Measurements from ENCODE around the gene SLC39A6.
"Not testable (repeated sequence)": the region's sequence is repeated elsewhere in the genome, so short reads cannot be mapped to it uniquely, and the experiment has no call there.

Gene SLC39A6

DNA sequence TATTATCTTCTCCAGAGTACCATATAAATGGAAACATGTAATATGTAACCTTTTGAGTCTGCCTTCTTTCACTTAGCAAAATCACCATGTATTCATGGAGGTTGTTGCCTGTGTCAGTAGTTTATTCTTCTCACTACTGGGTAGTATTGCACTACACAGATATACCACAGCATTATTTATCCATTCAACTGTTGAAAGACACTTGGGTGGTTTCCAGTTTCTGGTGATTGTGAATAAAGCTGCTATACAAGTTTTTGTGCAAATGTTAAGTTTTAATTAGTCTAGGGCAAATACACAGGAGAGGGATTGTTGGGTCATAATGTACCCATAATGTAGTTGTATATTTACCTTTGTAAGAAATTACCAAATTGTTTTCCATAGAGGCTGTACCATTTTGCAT lies 32.2 kb downstream of the SLC39A6 start:
- DNase-seq (ENCODE audit: low spot score), result no peak

DNA sequence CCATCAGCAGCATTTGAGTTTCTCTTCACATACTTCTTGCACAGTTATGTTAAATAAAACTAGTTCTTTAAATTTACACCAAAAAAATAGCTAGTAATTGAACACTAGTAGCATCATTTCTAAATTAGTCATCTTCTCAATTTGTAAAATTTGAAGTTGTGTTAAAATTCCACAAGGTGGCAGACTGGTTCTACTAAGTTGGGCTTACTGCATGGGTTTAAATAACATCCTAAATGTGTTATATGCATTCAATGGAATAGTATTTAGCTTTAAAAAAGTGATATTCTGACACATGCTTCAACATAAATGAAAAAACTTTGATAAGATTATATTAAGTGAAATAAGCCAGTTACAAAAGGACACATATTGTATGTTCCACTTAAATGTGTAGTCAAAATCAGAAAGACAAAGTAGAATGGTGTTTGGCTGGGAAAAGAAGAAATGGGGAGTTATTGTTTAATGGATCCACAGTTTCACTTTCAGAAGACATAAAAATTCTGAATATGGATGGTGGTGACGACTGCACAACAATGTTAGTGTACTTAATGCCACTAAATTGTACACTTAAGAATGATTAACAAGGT lies 33.1 kb downstream of the SLC39A6 start:
- peak; percentile 51 for DNase-seq (ENCODE audit: low spot score)

GRCh38 chr18:36094431-36094830 lies 34.7 kb downstream of the SLC39A6 start:
- no peak for DNase-seq (ENCODE audit: low spot score)

GRCh38 chr18:36092116-36092515 lies 37.0 kb downstream of the SLC39A6 start:
- not testable (repeated sequence) for DNase-seq (ENCODE audit: low spot score)

GRCh38 chr18:36089001-36089400 lies 40.1 kb downstream of the SLC39A6 start:
- no peak for DNase-seq (ENCODE audit: low spot score)

DNA sequence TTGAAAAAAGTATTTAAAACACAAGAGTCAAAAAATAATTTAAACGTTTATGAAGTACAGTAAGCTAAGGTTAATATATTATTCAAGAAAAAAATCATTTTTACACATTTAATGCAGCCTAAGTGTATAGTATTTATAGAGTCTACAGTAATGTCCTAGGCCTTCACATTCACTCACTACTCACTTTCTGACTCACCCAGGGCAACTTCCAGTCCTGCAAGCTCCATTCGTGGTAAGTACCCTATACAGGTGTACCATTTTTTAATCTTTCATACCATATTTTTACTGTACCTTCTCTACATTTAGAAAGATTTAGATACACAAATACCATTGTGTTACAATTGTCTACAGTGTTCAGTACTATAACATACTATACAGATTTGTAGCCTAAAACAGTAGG lies 40.9 kb downstream of the SLC39A6 start:
- no peak for DNase-seq (ENCODE audit: low spot score)

GRCh38 chr18:36086186-36086585 lies 43.0 kb downstream of the SLC39A6 start:
- DNase-seq (ENCODE audit: low spot score), result no peak

GRCh38 chr18:36085195-36085594 lies 43.9 kb downstream of the SLC39A6 start:
- DNase-seq (ENCODE audit: low spot score), result no peak

GRCh38 chr18:36083729-36084128 lies 45.4 kb downstream of the SLC39A6 start:
- DNase-seq (ENCODE audit: low spot score), result no peak

DNA sequence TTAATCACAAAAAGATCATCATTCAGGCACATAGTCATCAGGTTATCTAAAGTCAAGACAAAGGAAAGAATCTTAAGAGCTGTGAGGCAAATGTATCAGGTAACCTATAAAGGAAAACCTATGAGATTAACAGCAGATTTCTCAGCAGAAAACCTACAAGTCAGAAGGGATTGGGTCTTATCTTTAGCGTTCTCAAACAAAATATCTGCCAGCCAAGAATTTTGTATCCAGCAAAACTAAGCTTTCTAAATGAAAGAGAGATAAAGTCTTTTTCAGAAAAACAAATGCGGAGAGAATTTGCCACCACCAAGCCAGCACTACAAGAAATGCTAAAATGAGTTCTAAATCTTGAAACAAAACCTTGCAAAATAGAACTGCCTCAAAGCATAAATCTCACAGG lies 48.0 kb downstream of the SLC39A6 start:
- DNase-seq (ENCODE audit: low spot score), result not testable (repeated sequence)

GRCh38 chr18:36078751-36079529 lies 50.2 kb downstream of the SLC39A6 start:
- DNase-seq (ENCODE audit: low spot score), result peak; percentile 25

DNA sequence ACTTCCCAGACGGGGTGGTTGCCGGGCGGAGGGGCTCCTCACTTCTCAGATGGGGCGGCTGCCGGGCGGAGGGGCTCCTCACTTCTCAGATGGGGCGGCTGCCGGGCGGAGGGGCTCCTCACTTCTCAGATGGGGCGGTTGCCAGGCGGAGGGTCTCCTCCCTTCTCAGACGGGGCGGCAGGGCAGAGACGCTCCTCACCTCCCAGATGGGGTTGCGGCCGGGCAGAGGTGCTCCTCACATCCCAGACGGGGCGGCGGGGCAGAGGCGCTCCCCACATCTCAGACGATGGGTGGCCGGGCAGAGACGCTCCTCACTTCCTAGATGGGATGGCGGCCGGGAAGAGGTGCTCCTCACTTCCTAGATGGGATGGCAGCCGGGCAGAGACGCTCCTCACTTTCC lies 51.4 kb downstream of the SLC39A6 start:
- not testable (repeated sequence) for DNase-seq (ENCODE audit: low spot score)

DNA sequence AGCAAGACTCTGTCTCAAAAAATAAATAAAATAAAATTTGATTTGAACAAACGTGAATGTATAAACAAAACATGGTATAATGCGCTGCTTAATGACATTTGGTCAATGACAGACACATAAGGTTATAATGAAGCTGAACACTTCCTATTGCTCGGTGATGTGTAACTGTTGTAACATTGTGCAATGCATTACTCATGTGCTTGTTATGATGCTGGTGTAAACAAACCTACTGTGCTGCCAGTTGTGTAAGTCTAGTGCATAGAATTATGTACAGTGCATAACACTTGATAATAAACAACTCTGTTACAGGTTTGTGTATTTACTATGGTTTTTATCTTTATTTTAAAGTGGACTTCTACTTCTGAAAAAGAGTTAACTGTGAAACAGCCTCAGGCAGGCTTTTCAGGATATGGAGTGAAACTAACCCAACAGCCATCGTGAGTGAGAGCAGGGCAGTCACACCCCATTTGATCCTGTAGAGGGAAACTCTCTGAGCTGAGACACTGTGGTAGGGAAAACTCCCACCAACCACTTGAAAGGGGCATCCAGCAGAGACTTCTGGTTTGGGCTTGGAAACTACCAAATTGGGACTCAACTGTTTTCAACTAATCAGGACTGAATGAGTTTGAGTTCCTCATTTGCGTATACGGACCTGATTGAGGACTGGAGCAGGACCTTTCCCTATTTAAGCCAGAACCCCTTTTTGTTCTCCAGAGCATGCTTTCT lies 53.1 kb downstream of the SLC39A6 start:
- DNase-seq (ENCODE audit: low spot score), result peak; percentile 64

- no peak for DNase-seq (ENCODE audit: low spot score)
Observed at GRCh38 chr18:36074435-36074834, 54.7 kb downstream of the SLC39A6 start.

GRCh38 chr18:36073676-36074075 lies 55.5 kb downstream of the SLC39A6 start:
- DNase-seq (ENCODE audit: low spot score), result no peak

GRCh38 chr18:36072406-36072805 lies 56.7 kb downstream of the SLC39A6 start:
- not testable (repeated sequence) for DNase-seq (ENCODE audit: low spot score)

DNA sequence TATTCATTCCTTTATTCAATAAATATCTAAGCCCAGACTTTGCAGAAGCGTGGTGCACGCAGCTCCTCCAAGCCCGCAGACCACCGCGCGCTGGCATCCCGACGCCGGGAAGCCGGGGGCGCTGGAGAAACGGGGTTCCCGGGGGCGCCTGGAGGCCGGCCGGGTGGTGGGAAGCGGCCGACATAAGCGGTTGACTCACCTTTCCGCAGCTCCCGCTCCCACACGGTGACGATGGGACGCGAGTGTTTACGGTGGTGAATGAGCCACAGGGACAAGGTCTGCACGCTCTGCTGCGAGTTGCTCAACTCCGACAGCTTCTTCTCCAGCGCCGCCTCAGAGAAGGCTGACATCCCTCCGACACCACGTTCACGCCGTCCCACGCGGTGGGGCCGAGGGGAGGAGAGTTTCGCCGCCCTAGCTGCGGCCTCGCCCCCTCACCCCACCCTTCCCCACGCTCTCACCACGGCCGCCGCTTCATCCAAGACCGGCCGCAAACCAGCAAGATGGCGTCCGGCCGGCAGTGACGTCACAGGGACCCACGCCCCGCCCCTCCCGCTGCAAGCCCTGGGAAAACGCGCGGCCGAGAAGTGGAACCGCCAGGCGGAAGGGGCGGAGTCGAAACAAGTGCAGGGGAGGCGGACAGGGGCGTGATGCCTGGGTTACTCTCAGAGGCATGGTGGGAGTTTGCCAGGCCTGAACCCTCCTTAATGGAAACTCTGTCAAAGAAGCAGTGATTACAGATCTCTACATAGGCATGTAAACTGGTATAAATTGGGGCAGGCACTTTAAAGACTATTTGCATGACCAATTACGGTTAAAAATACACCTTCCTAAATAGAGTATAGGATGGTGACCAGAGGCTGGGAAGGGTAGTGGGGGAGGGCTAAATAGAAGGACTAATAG lies 61.8 kb downstream of the SLC39A6 start, which contains the start of gene RPRD1A:
TSS of gene RPRD1A (minus strand) at position 505 of the 903 bp plus-strand sequence. CDS start at position 350, 155 bp downstream.
- peak; percentile 88 for DNase-seq (ENCODE audit: low spot score)

DNA sequence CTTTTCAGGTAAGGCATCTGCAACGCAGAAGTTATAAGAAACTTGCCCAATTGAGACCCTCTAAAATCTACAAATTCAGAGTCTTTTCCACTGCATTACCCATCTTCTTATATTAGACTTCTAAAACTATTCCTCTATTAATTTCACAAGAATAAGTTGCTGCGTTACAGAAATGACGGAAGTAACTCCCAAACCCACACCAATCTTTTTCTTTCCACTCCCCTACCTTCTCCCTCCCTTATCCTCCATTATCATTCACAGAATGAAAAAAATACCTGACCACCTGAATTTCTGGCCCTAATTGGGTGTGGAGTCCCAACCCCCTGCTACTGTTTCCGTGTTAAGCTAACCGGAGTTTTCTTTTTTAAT lies 62.5 kb downstream of the SLC39A6 start:
- DNase-seq (ENCODE audit: low spot score), result peak; percentile 1

GRCh38 chr18:36066001-36066400 lies 63.1 kb downstream of the SLC39A6 start:
- peak; percentile 0 for DNase-seq (ENCODE audit: low spot score)

DNA sequence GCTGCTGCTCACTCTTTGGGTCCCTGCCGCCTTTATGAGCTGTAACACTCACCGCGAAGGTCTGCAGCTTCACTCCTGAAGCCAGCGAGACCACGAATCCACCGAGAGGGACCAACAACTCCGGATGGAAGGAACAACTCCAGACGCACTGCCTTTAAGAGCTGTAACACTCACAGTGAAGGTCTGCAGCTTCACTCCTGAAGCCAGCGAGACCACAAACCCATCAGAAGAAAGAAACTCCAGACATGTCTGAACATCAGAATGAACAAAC lies 64.4 kb downstream of the SLC39A6 start:
- DNase-seq (ENCODE audit: low spot score), result not testable (repeated sequence)

DNA sequence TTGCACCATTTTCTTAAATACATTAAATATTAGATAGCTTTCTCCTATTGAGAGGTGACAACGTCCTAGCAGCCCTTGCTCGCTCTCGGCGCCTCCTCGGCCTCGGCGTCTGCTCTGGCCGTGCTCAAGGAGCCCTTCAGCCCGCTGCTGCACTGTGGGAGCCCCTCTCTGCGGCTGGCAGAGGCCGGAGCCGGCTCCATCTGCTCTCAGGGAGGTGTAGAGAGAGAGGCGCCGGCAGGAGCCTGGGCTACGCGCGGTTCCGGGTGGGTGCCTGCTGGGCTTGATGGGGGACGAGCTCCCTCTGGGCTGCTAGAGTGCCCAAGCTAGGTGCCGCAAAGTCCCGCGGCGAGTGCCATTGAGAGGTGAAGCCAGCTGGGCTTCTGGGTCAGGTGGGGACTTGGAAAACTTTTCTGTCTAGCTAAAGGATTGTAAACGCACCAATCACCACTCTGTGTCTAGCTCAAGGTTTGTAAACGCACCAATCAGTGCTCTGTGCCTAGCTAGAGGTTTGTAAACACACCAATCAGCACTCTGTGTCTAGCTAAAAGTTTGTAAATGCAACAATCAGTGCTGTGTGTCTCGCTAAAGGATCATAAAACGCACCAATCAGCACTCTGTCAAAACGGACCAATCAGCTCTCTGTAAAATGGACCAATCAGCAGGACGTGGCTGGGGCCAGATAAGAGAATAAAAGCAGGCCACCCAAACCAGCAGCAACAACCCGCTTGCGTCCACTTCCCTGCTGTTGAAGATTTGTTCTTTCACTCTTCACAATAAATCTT lies 64.9 kb downstream of the SLC39A6 start:
- no peak for DNase-seq (ENCODE audit: low spot score)
